Posterior cingulate gyrus (tissue), 11 donors: ENCODE measurements around the gene DNHD1.

Experiments used
- DNase-seq, 10 donors: peaks; one replicate each; pipeline versions ENCODE4 v3.0.0 to v3.0.0-alpha.2; 2020 to 2021; ENCODE audit warnings: mixed read lengths in 3 of 10
- intact Hi-C: fragments of 100-400 bp; cut with DNase I; formaldehyde crosslinking; loops from one replicate; pipeline ENCODE4 v1.15.1; 2023

DNHD1 gene

GRCh38 chr11:6578134-6578533 is 81.1 kb downstream of the DNHD1 start:
- no peak for DNase-seq
- intact Hi-C loops, result loop anchor here (5.0 kb wide), 1 partner anchor 46 kb away; no protein-coding TSS in a partner anchor

- intact Hi-C loops, result loop anchor here (5.0 kb wide), 1 partner anchor 47 kb away; no protein-coding TSS in a partner anchor
- no peak for DNase-seq
Measured at GRCh38 chr11:6579681-6580080, 82.6 kb downstream of the DNHD1 start.

GRCh38 chr11:6583584-6583983 is 86.5 kb downstream of the DNHD1 start:
- DNase-seq, result no peak
- intact Hi-C loops, result no loop called here

GRCh38 chr11:6584528-6584927 is 87.4 kb downstream of the DNHD1 start:
- intact Hi-C loops, result no loop called here
- no peak for DNase-seq

GRCh38 chr11:6586434-6587359 is 89.6 kb downstream of the DNHD1 start:
- peak in 3 of 10 donors; percentile 69 to 93 (median 81) for DNase-seq
- intact Hi-C loops, result no loop called here

- DNase-seq, result peak in 7 of 10 donors; percentile 32 to 90 (median 63)
- intact Hi-C loops, result no loop called here
Measured at GRCh38 chr11:6587360-6587953, 90.4 kb downstream of the DNHD1 start.

GRCh38 chr11:6588018-6588417 is 90.9 kb downstream of the DNHD1 start:
- intact Hi-C loops, result no loop called here
- no peak for DNase-seq

- intact Hi-C loops, result no loop called here
- DNase-seq, result no peak
Measured at GRCh38 chr11:6594142-6594768, 97.2 kb downstream of the DNHD1 start.

- no peak for DNase-seq
- intact Hi-C loops, result no loop called here
Measured at GRCh38 chr11:6596239-6596877, 99.3 kb downstream of the DNHD1 start.

- intact Hi-C loops, result no loop called here
- DNase-seq, result no peak
Measured at GRCh38 chr11:6598555-6598954, 101.5 kb downstream of the DNHD1 start.

- no peak for DNase-seq
- intact Hi-C loops, result no loop called here
Measured at GRCh38 chr11:6599449-6599848, 102.4 kb downstream of the DNHD1 start.

GRCh38 chr11:6599881-6600390 is 102.9 kb downstream of the DNHD1 start:
- no peak for DNase-seq
- intact Hi-C loops, result loop anchor here (5.0 to 10.0 kb wide), 3 partner anchors 68 to 208 kb away; partner anchors contain the start of genes SMPD1 and TRIM3

GRCh38 chr11:6601041-6601461 is 104.0 kb downstream of the DNHD1 start:
- DNase-seq, result no peak
- intact Hi-C loops, result loop anchor here (5.0 to 10.0 kb wide), 3 partner anchors 69 to 209 kb away; partner anchors contain the start of genes SMPD1 and TRIM3

- intact Hi-C loops, result loop anchor here (5.0 to 10.0 kb wide), 3 partner anchors 70 to 210 kb away; partner anchors contain the start of genes SMPD1 and TRIM3
Measured at GRCh38 chr11:6602096-6602940, 105.2 kb downstream of the DNHD1 start.

GRCh38 chr11:6603287-6604080 is 106.4 kb downstream of the DNHD1 start, which contains the start of the genes ILK and RRP8:
Gene ILK (plus strand): TSS chr11:6603774. CDS start chr11:6604272, 498 bp downstream.
Gene RRP8 (minus strand): TSS chr11:6603616. CDS start chr11:6603502, 114 bp downstream.
- peak; percentile 88 to 98 (median 91) for DNase-seq
- intact Hi-C loops, result loop anchor here (1.0 to 10.0 kb wide), 4 partner anchors 71 to 211 kb away; partner anchors contain the start of genes MRPL17, SMPD1 and TRIM3

More at GRCh38 chr11:6602096-6602940, 105.2 kb downstream of the DNHD1 start:
- DNase-seq, result no peak

- intact Hi-C loops, result loop anchor here (5.0 to 10.0 kb wide), 3 partner anchors 72 to 212 kb away; partner anchors contain the start of genes SMPD1 and TRIM3
- peak in 6 of 10 donors; percentile 37 to 92 (median 60) for DNase-seq
Measured at GRCh38 chr11:6604081-6604626, 107.1 kb downstream of the DNHD1 start.

GRCh38 chr11:6604790-6605189 is 107.7 kb downstream of the DNHD1 start:
- DNase-seq, result no peak
- intact Hi-C loops, result loop anchor here (5.0 to 10.0 kb wide), 3 partner anchors 72 to 212 kb away; partner anchors contain the start of genes SMPD1 and TRIM3
